Stimulated activated CD8-positive, alpha-beta memory T cell treated with anti-CD3 and anti-CD28 coated beads, Interleukin-7, amount 100 ng/mL, for 4 hours (primary cell): ENCODE measurements around the gene NOL9.

Experiments
- DNase-seq, 2 donors: peaks; one replicate each; pipeline ENCODE4 v3.0.0-alpha.2; 2020; ENCODE audit warnings: low read depth in 2 of 2

Gene NOL9

DNA sequence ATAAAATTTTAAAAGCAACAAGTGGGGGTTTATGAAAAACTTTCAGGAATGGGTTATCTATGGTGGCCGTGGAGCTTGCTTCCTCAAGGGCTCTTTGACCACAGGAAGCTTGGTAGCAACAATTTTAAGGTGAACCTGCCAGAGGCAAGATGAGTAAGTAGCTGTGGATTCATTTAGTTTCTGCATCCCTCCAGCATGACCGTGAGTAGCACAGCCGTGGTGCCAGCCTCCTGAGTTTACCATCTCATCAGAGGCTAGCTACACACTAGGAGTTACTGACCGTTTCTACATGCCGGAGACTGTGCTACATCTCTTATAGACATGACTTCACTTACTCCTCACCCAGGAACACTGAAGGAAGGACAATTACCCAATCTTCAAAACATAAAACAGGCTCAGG is 32.8 kb downstream of the NOL9 start:
- no peak for DNase-seq

DNA sequence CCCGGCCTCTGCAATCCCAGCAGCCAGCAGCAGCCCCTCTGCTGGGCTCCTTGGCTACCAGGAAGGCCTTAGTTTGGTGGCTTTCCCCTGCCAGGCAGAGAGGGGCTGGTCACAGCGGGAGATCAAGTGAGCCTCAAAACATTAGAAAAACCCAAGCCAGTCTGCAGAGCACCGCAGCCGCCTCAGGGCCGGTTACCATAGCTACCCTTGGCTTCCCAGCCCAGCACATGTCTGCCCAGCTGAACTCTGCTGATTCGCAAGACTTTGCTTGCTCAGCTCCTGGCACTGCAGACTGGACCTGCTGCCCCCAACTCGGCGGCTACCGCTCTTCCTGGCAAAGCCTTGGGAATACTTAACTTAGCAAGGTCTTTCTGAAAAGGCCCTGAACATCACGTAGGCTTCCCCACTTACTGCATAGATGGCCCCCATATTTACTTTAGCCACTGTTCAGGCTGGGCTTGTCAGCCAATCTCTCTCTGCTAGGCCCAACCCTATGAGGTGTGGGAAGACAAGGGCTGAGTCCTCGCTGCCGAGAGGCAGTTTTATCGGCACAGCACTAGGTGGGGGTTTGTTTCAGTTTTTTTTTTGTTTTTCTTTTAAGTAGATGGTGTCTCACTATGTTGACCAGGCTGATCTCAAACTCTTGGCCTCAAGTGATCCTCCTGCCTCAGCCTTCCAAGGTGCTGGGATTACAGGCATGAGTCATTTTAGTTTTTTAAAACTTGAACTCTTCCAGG is 34.2 kb downstream of the NOL9 start:
- DNase-seq = no peak

DNA sequence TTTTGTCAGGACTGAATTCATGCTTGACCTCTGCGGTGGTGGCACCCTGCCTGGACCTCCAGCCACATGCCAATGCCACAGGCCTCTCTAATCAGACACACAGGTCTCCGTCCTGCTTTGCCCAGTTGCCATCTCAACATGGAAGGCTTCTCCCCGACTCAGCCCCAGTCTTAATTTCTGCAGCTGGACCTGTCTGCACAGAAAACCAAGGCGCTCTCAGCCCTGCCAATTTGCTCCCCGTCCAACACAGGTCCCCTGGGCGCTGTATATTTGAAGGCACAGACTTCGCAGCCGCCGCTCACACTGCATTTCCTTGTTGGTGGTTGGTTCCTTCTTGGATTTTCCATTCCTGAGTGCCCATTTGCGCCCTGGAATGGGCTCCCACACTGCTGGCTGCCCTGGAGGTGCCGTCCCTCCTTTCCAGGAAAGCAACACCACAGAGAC is 34.8 kb downstream of the NOL9 start:
- DNase-seq = no peak

DNA sequence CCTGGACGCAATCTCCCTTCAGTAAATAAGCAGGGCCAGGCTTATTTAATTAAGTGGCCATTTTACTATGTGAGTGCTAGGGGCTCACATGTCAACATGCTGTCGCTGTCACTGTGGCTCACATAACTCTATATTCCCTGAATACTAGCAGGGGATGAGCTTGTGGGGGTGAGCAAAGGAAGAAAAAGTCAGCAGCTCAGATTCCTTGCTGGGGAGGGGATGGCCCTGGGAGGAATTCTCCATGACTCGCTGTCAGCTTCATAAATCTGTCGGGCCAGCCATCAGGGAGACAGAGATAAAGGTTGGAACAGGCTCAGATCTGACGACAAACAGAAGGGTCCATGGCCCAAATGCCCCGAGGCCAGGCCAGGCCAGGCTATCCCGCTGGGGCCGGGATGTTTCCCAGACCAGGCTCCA is 36.9 kb downstream of the NOL9 start:
- DNase-seq = no peak

DNA sequence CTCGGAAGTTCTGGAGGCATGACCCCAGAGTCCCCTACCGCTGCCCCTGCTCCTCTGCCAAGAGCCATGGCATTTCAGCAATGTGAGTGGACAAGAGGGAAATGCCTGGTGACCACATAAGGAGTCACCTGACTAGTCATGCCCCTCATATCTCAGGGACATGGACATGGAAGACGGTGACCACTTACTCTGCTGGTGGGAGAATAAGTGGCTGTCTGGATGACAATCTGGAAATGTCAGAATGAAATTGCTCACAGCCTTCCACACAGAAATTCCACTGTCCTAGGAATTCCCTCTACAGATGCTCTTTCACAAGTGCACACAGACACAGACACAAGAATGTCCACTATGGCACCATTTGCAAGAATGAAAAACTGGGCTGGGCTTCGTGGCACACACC is 38.5 kb downstream of the NOL9 start:
- no peak for DNase-seq

DNA sequence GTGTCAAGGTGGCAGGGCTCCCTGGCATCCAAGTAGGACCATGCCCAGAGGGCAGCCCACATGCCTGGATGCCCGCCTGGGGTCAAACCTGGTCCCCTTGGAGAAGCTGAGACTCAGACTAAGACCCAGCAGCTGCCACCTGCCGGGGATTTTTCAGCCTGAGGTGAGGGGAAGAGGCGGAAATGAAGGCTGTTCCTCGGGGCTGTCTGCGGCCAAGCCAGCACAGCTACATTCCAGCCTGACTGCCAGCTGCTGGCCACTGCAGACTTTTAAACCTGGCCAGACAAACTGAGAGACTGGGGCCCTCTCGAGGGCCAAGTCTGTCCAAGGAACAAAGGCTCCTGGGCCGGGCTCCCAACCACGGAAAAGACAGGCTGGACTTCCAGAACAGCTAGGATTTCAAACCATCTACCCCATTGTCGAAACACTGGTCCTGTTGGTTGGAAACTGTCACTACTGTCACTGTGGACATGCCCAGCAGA is 41.0 kb downstream of the NOL9 start:
- no peak for DNase-seq

DNA sequence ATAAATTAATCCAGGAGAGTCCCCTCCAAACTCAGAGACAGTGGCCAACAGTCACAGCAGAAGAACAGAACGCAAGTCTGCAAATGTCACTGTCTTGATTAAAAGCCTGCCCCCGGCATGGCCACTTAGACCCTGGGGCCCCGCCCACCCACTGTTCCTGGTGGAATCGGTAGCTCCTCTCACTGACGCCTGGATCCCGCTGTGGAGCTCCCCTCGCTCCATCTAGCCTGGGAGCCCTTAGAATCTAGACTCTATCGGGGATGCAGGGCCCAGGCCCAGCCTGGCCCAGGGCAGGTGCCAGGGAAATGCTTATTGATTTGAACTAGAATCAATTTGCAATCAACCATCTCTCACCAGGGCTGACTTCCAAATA is 41.4 kb downstream of the NOL9 start:
- no peak for DNase-seq

DNA sequence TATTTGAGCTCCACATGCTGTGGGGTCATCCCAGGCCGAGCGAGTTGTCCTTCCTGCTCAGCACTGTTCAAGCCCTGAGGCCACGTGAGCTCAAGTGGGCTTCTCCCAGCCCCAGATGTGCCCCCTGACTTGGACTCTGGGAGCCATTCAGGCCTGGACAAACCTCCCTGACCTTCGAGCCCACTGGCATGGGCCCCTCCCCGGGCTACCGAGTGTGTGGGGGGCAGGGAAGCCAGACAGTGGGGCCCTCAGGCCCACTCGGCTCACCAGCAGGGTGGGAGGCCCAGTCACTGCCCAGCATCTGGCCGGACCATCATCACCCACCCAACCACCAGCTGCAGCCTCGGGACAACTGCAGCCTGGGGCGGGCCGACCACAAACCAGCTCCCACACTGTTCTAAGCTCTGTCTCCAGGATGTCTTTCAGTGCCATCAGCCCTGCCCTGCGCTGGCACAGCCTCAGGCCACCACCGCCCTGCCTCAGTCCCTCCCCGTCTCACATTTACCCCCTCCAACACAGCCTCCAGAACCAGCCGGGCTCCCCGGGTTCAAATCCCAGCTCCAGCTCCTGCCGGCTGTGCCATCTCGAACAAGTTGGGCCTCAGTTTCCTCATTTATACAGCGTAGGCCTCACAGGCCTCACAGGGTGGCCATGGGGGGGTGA is 41.9 kb downstream of the NOL9 start:
- DNase-seq = no peak

DNA sequence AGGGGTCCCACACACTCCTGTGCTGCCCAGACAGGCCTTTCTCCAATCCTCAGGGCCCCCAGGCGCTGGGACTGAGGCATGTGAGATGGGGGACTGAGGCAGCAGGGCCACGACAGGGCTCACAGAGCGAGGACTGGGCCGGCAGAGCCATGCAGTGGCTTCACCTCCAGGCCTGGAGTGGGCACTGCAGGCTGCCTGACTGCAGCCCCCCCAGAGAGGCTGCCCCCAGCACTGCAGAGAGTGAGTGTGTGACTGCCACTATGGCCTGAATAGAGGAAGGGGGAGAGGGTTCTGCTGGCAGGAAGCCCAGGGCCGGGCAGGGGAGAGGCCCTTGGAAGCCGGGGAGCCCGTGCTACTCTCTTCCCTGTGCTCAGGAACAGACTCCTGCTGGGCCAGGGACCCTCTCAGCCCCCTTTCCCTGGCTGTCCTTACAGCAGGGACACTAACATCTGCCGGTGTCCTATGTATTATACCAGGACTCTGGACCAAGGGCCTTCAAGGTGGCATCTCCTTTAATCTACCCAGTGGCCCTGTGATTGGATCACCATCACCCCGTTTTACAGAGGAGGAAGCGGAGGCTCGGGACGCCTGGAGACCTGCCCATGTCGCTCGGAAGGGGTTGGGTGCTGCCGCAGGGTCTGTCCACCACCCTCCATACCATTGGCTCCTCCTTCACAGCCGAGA is 42.6 kb downstream of the NOL9 start:
- DNase-seq = no peak

DNA sequence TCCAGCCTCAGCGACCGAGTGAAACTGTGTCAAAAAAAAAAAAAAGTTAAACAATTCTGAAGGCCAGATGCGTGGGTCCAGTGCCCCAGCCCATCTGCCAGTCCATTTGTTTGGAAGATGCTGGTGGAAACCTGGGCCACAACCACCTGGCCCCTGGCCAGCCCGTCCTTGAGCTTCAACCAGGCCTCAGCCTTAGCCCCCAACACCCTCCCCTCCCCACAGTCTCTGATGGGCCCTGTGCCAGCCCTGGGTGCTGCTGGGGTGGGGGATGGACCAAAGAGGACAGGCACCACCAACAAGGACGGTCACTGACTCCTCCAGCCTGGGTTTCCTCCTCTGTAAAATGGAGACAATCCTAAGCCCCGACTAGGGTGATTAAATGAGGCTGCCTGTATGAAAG is 43.3 kb downstream of the NOL9 start:
- no peak for DNase-seq

DNA sequence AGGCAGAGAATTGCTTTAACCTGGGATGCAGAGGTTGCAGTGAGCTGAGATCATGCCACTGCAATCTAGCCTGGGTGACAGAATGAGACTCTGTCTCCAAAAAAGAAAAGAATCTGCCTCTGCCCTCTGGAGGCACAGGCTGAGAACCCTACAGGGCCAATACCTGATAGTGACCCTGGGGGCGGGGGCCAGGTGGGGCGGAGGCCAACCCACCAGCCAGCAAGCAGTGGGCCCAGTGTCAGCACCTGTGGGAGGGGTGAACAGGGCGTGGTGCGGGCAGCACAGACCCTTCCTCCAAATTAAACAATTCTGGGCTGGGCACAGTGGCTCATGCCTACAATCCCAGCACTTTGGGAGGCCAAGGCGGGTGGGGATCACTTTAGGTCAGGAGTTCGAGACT is 43.8 kb downstream of the NOL9 start:
- DNase-seq = no peak

DNA sequence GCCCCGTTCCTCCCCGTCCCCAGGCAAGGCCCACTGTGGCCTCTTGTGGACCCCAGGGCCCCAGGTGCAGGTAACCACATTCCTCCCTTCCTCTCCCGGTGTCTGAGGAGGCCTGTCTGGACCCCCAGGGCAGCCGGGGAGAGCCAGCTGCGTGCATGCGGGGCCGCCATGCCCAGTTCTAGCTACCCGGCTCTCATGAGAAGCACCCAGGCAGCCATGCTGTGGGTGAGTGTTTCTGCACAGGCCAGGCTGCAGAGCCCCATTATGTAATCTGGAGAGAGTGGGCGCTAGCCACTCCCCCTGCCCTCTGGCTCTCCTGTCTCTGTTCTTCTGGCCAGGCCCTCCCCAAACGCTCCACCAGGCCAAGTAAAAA is 44.4 kb downstream of the NOL9 start:
- no peak for DNase-seq

DNA sequence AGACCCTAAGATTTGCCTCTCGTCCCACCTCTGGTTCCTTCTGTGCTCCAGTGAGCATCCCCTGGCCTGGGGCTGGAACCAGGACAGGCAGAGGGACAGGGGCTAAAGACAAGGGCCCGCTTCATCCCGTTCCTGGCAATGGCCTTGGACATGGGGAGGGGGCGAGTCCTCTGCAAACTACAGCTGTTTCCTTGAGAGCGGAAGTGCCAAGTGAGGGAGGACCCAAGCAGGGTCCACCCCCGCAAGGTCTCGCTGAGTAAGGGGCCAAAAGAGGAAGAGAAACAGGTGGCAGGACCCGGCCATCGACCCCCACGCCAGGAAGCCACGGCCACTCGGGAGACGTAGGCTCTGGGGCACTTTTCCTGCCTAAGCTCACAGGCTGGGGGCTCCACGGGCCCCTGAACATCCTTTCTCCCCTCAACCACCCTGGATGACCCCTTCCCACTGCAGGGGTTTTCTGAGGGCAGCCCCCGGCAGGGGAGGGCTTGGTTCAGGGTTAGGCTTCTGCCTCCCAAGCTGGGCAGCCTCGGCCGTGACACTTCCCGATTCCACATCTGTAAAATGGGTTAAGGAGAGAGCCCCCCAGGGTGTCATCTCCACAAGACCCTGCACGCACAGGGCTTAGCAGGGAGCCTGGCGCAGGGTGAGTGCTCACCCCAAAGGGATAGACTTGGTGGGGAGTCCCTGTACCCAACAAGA is 44.9 kb downstream of the NOL9 start:
- no peak for DNase-seq

DNA sequence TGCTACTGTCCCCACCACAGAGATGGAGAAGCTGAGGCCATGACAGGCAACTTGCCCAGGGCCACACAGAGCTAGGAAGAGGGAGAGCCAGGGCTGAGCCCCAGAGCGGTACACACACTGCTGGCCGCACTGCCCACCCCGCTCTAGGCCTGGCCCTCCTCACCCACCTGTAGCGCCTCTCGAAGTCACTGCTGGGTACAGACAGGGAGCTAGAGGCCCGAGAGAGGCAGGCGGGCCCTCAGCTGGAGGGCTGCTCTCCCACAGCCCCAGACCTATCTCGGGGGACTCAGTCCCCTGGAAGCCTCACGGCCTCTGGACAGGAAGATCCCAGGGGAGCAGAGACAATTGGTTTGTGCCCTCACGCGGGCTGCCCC is 45.5 kb downstream of the NOL9 start:
- no peak for DNase-seq

DNA sequence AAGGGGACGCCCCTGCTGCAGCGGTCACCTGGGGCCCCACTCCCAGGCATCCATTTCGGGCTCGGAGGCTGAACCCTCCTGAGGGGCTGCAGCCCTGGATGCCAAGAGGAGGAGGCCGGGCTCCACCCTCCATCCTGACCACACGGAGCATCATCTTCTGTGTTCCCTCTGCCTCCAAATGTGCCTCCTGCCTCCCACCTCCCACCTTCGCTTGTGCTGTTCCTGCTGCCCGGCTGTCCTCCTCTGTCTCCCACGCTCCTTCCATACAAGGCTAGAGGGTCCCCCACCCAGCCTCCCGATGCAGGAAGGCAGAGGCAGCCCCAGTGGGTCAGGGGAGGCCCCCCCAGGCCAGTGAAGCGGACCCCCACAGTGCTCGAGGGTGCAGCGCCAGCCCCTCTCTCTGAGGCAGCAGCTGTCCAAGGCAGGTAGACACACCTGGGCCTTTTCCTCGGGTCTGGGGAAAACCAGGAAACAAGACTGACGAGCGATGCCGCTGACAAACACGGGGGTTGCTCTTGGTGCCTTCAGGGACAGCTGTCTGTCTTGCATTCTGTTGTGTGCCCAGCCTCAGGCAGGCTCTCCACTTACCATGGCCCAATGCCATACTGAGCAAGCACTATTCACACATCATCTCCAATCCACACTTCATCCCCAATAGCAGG is 46.0 kb downstream of the NOL9 start:
- DNase-seq = no peak

DNA sequence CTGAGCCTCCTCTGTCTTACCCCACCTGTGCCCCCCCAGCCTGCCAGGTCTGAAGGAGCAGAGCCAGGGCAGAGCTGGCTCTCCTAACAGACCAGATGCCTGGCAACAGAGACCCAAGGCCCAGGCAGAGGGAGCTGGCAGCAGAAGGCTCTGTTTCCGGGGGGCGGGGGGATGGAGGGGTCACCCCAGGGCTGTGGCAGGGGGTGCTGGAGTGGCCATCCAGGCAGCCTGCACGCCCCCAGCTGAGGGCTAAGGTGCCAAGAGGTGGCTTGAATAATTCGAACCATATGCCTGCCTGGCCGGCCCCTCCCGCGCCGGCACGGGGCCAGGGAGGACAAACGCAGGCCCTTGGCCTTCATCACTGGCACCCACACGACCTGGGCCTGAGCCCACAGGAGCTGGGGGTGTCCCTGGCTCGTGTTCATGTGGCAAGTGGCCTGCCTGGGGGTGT is 46.8 kb downstream of the NOL9 start:
- DNase-seq = no peak

DNA sequence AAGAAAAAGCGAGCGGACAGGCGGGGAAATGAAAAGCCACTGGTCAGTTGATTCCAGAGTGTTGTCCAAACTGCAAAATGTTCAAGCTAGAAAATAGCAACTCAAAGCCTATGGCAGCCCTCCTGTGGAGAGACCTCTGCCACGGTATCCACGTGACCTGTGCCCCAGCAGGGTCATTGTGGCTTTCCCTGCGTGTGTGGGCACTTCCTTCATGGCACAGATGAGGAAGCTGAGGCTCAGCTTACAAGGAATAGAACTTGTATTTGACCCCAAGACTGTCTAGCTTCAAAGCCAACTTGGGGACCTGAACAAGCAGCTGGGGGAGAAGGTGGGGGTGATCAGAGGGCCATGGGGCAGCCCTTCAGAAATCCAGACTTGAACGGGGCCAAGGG is 47.3 kb downstream of the NOL9 start:
- DNase-seq = no peak

DNA sequence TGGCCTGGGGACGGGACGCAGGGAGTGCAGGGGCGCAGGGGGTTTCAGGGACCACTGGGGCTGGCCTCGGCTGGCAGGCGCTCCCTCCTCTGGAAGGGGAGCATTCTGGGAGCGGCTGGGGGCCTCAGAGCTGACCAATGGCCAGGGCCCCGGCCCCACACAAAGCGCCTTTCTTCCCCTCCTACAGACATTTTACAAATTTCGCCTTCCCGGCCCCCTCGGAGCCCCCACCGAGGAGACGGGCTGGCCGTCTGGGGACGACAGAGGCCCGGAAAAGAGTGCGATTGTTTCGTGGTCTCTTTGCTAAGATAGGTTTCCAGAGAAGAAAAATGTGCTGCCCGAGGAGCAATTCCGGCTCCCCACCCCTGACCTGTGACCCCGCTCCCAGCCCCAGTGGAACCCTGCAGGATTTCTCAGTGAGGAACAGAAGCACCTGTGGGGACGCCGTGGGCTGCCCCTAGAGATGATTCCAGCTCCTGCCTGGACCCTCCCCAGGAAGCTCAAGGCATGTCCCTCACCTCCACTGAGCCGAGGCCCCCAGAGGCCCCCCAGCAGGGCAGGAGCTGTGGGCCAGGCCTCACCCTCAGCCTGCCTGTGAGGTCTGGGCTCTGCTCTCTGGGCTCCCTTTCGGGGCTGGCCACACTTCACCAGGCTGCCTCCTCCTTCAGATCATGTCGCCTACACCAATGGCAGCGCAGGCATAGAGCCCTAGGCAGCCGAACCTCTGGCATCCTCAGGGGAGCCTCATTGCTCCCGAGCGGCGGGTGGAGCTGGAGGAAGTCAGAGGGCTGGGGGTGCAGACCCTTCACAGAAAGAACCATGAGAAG is 47.9 kb downstream of the NOL9 start:
- DNase-seq = no peak

DNA sequence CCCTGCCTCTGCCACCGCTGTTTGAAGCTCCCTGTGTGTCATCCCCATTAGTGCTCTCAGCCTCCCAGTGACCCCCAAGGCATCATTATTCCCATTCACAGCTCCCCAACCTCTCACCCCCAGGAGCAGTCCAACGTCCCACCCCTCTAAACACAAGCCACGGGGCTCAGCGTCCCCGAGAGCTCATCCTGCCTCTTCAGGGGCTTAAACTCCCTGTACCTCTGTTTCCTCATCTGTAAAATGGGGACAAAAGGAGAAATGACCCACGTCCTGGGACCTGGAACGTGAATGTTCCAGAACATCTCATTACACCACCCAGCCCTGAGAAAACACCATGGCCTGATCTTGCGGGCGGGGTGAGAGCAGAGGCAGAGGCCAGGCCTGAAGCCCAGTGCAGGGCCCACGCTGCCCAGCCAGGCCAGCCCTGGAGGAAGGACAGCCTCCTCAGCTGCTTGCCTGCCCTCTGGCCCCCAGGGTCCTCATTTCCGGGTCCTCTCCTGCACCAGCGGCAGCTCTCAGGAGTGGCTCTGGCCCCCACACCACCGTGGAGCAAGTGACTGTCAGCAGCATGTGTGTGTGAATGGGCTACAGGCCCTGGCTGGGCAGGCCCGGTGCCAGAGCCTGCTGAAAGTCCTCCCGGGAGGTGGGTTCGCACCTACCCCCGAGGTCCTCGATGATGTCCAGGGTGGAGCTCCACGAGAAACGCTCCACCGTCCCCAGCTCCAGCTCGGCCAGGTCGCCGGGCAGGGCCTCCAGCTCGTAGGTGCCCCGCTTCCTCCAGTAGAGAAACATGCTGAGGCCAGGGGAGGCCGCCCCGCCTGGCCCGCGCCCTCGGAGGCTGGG is 48.7 kb downstream of the NOL9 start:
- DNase-seq = no peak

DNA sequence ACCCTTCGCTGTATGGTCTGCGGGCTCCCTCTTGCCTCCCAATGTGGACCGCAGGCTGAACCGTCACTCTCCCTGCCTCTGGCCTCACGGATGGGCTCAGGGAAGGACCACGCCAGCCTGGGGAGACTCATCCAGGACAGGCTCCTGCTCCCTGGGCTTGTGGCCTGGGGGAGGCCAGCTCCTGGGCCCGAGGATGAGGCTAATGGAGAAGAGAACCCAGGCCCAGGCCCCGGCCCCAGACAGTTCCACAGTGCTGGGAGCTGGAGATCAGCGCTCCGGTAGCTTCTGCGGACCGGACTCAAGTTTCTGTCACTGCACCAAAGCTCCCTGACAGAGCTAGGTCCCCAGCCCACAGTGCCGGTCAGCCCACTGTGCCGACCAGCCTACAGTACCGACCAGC is 49.4 kb downstream of the NOL9 start:
- DNase-seq = no peak
